Subcutaneous adipose tissue (tissue), 4 donors: ENCODE measurements around the gene JUND. TPM values are rescaled to one million over a fixed set of nuclear protein-coding genes. Genes with fewer than 3 reads are reported as not detected.

ENCODE experiments used
- total RNA-seq, 4 donors: library from RNA; depleted of rRNA; stranded (reverse); fragments of >200 nt; gene quantifications; one replicate each; pipeline ENCODE4 v1.1.0, GENCODE V29; 2016
- TF ChIP-seq, protein P1 (sequence below): fragments of 450-650 bp; IDR thresholded peaks from one replicate; pipeline ENCODE4 v1.5.1; 2016; ENCODE audit warnings: low read depth, mild to moderate bottlenecking, control low read depth, antibody characterized with exemption, moderate library complexity

Gene JUND
- total RNA-seq, 4 donors from 2014 or later: 101 to 314 (median 150) TPM

DNA sequence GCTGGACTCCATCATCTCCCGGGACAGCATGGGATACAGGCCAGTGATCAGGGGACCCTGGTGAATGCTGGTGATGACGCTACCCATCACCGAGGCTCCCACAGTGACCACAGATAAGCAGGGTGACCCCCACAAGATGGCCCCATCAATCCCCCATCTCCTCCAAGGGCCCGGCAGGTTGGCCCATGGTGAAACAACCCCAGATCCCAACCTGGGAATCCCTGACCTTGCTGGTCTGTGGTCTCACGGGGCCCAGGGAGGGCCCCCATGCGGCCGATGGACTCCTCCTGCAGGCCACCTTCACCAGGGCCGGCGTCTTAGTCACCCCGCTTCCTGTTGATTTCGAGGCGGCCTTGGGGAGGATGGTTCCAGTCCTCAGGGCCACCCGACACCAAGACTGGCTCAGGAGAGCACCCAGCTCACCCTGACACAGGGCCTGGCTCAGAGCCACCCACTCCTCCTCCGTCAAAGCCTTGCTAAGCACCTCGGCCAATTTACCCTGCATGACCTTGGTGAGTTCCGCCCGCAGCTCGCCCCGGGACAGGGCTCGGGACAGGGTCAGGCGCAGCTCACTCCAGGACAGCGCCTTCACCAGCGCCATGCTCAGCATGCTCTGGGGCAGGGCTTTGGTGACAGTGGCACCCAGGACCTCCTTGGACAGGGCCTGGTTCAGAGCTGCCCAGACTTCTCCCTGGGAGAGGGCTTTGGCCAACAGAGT is 17.1 kb downstream of the JUND start:
- TF ChIP-seq, protein P1, sequence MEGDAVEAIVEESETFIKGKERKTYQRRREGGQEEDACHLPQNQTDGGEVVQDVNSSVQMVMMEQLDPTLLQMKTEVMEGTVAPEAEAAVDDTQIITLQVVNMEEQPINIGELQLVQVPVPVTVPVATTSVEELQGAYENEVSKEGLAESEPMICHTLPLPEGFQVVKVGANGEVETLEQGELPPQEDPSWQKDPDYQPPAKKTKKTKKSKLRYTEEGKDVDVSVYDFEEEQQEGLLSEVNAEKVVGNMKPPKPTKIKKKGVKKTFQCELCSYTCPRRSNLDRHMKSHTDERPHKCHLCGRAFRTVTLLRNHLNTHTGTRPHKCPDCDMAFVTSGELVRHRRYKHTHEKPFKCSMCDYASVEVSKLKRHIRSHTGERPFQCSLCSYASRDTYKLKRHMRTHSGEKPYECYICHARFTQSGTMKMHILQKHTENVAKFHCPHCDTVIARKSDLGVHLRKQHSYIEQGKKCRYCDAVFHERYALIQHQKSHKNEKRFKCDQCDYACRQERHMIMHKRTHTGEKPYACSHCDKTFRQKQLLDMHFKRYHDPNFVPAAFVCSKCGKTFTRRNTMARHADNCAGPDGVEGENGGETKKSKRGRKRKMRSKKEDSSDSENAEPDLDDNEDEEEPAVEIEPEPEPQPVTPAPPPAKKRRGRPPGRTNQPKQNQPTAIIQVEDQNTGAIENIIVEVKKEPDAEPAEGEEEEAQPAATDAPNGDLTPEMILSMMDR: no peak

DNA sequence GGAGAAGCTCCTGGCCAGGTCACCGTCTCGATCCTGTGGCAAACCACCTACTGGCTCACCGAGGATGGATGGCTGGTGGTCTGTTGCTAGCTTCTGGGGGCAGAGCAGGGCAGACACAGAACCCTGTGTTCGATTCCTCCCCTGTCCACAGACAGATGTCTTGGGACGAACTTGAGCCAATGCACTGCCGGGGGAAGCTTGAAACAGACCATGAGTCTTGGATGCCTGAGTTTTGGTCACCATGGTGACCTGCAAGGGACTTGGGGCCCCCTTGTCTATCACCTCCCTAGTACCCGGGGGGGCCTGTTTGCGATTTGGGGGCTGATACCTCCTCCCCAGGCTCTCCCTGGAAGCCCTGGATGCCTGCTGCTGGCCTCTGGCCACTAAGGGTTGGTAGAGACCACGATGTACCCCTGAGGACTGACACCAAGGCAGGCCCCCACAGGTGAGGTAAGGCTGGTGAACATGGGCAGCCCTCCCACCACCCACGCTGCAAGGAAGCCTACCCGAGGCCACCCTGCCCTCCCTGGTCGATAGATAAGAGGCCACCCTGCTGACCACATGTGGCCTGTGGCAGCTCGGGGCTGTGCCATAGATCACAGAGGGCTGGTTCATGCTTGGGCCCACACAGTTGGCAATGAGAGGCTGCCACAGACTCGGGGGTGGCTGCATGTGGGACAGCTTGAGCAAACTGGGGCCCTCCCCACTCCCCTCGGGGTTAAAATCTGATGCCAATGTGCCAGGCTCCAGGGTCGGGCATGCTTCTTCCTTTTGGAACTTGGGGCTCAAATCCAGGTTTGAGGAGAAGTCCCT is 17.9 kb downstream of the JUND start:
- TF ChIP-seq, protein P1: no peak

DNA sequence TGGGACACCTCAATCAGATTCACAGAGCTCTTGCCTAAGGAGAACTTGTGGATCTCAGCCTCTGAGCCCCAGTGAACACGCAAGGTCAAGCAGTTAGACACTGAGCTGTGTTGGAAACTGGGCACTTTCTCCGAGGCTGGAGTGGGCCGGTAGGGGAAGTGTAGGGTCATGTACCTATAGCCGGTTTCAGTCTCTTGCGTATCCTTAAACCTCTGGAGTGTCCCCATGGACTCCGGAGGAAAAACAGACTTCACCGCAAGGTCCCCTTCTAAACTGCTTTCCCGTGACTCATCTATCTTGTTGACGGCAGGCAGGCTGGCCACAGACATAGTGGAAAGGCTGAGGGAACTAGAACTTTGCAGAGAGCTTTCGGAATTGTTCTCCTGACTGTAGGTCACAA is 18.5 kb downstream of the JUND start:
- TF ChIP-seq, protein P1: no peak

DNA sequence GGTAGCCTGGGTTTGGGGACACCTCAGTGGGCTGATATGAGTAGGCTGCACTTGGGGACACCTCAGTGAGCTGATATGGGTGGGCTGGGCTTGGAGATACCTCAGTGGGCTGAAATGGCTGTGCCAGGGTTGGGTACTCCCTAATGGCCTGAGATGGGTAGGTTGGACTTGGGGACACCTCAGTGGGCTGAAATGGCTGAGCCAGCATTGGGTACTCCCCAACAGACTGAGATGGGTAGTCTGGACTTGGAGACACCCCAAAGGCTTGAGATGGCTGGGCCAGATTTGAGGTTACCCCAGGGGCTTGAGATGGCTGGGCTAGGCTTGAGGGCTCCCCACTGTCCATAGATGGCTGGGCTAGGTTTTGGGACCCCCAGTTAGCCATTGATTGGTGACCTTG is 19.3 kb downstream of the JUND start:
- TF ChIP-seq, protein P1: no peak

DNA sequence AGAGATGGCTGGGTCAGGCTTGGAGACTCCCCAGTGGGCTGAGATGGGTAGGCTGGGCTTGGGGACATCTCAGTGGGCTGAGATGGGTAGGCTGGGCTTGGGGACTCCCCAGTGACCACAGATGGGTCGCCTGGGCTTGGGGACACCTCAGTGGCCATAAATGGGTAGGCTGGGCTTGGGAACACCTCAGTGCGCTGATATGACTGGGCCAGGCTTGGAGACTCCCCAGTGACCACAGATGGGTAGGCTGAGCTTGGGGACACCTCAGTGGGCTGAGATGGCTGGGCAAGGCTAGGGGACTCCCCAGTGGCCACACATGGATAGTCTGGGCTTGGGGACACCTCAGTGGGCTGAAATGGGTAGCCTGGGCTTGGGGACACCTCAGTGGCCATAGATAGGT is 19.9 kb downstream of the JUND start:
- TF ChIP-seq, protein P1: no peak

DNA sequence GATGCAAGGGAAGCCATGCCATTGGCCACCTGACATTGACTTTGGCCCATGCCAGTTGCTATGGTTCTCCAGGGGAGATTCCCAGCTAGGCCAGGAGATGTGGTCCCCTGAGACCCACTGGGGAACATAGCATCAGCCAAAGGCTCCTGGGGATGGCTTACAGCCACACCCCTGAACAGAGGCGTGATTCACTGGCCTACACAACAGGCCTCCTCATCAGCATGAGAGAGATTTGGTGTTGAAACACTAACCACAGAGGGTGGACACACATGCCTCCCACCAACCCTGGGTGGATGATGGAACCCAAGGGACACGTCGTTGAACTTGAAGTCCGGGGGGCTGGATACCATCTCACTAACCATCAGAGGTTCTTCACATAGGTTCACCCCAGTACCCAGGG is 21.5 kb downstream of the JUND start:
- TF ChIP-seq, protein P1: no peak
